Middle frontal gyrus (tissue), 1 donor: ENCODE measurements around the gene RXFP4.
A peak's percentile ranks its signal among the peaks of the same experiment; 100 is the strongest.

Source experiments
- DNase-seq: peaks from one replicate; pipeline ENCODE4 v3.0.0-alpha.2; 2015; ENCODE audit warnings: low spot score; ENCODE audit errors: extremely low spot score

Gene RXFP4

DNA sequence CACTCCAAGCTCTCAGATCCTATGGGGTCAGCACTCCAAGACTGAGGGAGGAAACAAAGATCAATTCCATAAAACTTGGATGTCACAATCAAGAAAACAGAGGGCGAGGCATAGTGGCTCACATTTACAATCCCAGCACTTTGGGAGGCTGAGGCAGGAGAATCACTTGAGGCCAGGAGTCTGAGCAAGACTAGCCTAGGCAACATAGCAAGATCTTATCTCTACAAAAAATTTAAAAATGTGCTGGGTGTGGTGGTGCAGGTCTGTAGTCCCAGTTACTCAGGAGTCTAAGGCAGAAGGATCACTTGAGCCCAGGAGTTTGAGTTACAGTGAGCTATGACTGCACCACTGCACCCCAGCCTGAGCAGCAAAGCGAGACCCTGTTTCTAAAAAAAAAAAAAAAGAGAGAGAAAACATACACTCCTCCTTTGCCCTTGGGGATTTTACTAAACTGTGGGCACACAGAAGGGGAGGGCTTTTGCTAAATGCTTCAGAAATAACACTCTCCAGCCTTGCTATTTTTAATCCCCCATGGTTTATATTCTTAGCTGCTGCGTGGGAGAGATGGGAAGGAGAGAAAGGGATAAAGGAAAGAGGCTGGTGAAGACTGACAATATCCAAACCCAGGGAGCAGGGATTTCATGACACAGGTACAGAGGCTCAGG lies 18.8 kb downstream of the RXFP4 start:
- DNase-seq = no peak

DNA sequence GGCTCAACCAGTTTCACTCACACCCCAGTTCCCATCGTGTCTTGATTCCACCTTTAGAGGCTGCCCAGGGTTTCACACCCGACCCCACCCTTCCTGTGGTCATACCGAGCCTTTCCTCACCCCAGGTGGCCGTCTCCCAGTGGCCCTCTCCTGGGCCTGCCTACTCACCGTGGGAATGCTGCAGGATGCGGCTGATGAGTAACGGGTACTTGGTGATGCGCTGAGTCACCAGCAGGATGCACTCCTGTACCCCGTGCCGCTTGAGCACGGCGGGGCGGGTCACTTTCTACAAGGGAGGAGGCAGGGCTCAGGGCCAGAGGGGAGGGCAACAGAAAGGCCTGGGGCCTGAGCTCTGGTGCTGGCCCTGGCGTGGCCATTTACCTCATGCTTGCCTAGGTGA lies 20.5 kb downstream of the RXFP4 start:
- DNase-seq = no peak

DNA sequence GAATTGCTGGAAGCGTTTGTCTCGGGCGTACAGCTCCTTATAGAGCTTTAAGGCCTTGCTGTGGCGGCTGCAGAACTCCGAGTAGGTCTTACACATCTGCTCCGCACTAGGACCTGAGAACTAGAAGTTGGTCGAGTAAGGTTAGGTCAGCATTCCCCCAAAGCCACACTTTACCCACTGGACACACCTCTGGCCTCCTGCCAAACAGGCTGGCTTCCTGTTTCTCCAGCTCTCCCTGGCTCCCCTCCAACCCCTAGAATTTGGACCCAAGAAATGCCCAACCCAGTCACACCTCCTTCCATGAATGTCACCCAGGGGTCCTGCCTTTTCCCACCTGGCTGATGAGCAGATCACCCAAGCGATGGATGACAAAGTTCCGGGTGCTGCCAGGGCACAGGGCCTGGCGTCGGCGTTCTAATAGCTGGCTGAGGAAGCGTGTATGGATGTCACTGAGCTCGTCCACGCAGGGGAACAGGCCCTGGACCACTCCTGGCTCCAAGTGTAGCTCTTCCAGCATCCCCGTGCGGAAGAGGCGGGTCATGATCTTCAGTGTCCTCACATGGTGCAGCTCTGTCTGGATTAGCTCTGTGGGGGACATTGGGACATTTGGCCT lies 21.3 kb downstream of the RXFP4 start:
- no peak for DNase-seq

DNA sequence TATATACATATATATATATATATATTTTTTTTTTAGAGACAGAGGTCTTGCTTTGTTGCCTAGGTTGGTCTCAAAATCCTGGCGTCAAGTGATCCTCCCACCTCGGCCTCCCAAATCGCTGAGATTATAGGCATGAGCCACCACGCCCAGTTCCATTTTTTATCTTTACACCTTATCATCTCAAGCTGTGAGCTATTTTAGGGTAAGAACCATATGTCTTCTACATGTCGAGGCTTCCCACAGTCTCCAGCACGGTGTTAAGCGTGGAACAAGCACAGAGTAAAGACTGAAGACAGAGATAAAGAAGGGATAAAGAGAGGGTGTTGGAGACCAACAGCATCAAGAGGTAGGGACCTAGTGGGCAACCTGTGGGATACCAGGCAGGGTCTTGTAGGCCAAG lies 22.8 kb downstream of the RXFP4 start:
- no peak for DNase-seq

DNA sequence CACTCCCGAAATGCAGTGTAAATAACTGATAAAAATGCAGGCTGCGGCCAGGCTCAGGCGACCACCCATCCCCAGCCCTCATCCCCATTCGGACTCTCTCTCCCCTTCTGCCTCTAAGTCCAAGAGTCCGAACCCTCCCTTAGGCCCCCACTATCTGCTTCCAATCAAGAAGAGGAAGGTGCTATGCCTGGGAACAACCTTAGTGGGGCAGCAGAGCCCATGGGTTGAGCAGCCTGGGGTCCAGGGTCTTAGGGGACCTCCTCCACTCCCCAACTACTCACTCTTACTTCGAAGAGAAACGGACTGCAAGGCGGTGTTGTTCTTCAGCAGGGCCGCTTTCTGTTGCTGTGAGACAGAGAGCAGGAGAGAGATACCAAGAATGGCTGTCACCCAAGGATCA lies 24.7 kb downstream of the RXFP4 start:
- no peak for DNase-seq

DNA sequence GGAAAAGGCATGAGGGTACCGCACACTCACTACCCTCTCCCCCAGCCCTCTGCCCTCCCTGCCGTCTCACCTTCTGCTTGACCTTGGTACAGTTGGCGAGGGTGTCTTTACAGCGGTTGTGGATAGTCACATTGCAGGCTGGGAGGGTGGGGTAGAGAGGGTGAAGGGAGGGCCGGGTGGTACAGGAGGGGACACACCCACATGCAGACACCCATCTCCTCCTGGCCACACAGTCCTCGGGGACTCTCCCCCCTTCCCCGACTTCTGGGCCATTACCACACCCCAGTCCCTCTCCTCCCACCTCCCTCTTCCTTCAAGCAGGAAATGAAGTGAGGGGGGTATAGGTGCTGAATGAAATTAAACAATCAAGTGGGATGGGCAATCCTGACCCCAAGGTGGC lies 25.3 kb downstream of the RXFP4 start:
- no peak for DNase-seq

DNA sequence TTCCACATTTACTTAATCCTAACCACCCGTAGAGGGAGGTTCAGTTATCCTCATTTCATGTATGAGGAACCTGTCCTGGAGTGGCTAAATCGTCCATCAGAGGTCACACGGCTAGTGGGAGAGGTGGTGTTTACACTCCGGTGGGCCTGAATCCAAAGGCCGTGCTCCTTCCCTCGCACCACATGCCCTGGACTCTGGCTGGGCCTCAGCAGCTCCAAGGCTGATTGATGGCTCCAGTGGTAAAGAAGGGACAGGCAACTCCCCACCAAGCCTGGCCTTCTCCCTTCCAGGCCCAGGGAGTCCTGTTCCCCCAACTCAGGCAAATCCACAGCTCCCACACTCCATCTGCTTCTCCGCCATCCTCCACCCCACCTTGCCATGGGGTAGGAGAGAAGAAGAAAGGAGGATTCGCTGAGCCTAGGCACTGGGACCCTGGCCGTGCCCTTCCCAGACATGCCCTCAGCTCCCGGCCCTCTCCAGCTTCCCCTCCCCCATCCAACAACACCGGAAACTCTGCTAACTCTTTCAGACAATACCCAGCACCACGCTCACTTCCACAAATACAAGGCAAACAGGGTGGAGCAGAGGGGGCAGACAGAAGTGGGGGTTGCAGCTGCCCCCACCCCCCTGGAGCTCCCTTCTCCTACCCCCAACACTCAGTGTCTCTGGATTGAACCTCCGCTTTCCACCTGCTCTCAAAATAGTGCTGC lies 26.1 kb downstream of the RXFP4 start:
- no peak for DNase-seq

DNA sequence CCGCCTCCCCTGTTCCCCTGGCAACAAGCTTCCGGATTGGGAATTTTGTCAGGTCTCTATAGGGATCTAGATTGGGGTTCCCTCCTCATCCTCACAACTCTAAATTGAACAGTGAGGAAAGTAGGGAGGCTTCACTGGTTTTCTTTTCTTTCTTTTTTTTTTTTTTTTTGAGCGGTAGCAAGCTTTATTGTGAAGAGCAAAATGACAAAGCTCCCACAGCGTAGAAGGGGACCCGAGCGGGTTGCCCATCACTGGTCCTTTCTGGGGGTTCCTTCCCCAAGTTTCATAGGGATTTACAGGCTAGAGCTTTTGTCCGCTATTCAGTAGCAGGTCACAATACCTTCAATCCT lies 26.6 kb downstream of the RXFP4 start:
- DNase-seq = no peak

DNA sequence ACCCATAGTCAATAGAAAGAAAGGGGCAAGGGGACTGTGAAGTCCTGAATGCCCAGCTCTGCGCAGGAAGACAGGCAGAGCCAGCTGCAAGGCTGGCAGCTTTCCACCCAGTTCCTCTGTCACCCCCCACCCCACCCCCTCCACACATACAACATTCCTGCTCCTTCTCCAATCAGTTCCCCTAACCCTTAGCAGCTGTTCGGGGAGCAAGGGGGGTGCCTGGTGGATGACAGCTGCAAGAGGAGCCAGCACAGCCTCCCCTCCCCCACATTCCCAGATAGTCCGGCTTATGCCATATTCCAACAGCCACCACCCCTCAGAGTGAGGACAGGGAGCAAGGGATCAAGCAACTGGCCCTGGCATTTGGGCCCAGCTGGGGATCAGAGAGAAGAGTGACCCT lies 27.2 kb downstream of the RXFP4 start:
- peak; percentile 71 for DNase-seq

DNA sequence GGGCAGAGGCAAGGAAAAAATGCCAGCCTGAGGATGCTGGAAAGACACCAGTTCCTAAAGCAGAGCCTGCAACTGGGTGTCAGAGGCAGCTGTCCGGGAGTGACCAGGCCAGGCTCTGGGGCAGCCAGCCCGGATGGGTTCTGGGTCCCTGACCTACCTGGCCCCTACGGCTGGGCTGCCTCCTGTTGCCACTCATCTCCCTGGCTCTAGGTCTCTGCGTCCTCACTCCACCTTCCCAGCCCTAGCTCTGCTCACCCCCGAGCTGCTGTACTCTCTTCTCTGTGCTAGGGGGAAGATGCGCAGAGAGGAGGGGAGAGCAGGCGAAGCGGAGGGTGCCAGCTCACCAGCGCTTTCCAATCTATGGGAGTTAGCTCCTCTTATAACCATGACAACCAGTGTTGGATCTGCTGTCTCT lies 27.9 kb downstream of the RXFP4 start:
- peak; percentile 58 for DNase-seq

DNA sequence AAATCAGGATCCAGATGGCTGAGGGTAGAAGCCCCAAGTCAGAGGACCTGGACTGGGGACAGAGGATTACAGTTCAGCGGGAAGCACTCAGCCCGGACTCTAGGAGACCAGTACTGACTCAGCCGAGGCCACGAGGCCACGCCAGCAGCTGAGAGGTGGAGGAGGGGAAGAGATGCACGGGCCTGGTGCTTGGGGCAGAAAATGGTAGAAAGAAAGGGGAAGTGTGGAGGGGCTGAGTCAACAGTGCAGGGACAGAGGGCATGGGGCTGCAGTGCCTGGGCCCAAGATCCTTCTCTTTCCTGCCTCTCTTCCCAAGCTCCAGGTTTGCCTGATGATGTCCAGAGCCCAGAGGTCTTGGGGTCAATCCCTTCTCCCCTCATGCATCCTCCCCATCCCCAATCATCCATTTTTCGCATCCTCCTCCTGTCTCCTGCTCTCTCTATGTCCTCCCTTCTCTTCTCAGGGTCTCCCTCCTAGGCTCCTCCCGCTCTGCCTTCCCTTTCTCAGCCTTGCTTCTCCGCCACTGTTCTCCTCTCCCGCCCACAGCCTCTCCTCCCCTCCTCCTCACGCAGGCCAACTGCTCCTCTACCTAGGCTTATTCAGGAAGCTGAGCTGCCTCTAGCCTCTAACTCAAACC lies 29.2 kb downstream of the RXFP4 start:
- no peak for DNase-seq

DNA sequence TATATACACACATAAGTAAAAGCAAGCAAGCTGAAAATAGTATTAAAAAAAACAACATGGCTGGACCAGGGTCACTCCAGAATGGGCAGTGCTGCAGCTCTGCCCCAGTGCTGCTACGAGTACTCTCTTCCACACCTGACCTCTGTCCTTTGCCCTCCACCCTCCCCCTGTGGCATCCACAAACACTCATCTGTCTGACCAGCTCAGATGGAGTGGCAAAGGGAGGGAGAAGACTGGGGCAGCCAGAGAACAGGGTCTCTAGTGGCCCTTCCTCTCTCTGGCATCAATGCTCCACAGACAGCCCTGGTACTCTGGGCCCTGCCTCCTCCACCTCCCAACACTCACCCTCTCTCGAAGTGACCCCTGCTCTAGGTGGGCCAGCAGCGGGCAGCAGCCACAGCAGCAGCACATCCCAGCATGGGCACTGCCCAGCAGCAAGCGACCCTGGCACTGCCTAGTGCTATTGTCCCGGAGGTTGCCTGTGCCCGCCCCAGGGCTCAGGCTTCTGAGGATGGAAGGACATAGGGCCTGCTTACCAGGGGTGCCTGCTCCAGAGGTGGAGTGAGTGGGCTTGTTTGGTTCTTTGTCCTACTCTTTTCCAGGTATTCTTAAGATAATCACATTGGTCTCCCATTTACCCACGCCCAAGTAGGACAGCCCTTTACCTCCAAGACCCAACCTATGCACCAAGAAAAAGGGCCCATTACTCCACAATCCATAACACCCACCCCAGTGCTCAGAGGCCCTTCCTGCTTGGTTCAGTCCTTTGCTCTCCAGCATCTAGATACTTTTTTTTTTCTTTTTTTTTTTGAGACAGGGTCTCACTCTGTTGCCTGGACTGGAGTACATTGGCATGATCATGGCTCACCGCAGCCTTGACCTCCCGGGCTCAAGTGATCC lies 30.7 kb downstream of the RXFP4 start:
- DNase-seq = no peak

DNA sequence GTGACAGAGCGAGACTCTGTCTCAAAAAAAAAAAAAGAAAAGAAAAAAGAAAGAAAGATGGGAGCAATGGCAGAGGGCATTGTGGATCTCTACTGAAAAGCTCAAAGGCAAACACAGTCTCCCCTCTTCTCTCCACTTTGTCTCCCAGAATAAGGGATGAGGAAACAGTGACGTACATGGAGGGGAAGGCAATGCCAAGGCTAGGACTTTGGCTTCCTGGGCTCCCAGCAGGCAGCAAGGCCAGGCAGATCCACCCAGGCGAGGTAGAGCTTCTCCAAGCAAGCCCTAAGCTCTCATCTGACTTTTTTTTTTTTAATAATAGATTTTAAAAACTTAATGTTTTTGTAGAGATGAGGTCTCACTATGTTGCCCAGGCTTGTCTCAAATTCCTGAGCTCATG lies 32.3 kb downstream of the RXFP4 start:
- DNase-seq = no peak

DNA sequence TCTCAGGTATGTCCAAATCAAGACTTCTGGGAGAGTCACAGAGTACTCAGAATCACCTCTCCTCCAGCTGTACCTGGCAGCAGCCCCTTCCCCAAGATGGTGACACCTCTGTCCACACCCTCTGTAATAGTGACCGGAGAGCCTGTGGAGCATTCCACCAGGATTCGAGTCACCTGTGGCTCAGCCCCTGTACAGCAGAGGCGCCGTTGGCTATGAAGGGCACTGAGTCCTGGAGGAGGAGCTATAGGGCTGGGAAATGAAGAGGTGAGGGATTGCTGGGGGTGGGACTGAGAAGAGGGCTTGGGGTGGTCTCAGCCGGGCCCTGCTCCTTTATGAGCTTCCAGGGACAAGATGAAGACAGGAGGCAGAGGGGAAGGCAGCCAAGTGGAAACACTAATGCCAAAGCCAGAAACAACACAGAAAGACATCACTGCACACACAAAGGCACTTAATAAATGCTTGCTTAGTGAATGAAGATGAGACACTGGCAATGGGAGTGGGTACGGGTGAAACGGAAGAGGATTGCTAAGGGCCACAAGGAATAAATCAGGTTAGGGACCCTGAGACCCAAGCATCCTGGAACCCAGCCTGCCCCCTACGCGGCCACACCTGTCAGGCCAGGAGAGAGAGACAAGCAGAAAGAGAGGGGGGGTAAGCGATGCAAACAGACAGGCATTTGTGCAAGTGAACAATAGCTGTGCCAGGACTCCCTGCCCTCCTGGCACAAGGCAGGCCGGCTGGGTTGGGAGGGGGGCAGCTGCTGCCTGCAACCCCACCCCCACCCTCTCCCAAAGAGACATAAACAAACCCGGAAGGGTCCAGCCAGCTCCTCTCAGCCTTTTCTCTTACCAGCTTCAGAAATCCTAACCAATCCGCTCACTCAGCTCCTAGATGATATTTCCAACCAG lies 33.0 kb downstream of the RXFP4 start:
- DNase-seq = peak; percentile 42

DNA sequence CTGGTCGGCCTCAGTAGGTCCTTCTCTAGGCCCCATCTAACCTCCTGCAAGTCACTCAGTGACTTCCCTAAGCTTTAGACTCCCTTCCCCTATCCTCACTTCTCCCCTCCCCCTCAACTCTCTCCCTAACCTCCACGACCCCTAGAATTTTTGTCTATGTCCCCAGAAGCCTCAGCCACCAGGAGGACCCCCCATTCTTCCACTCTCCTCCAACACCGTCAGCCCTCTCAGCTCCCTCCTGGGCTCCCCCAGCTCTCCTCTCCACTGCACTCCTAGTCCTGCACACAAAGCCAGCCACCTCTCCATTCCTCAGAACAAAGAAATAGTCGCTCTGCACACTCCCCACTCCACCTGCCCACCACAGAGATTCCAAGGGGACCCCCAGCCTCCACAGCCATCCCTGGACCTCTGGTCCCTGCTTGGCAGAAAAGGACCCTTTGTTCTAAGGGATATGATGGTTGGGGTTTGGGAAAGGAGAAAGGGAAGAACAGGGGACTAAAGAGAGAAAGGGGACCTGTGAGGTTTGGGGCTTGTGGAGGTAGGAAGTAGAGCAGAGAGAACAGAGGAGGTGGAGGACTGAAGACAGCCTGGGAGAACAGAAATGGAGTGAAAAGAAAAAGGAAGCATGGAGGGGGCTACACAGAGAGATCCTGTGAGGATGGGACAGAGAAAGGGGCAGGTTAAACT lies 34.1 kb downstream of the RXFP4 start:
- DNase-seq = no peak

DNA sequence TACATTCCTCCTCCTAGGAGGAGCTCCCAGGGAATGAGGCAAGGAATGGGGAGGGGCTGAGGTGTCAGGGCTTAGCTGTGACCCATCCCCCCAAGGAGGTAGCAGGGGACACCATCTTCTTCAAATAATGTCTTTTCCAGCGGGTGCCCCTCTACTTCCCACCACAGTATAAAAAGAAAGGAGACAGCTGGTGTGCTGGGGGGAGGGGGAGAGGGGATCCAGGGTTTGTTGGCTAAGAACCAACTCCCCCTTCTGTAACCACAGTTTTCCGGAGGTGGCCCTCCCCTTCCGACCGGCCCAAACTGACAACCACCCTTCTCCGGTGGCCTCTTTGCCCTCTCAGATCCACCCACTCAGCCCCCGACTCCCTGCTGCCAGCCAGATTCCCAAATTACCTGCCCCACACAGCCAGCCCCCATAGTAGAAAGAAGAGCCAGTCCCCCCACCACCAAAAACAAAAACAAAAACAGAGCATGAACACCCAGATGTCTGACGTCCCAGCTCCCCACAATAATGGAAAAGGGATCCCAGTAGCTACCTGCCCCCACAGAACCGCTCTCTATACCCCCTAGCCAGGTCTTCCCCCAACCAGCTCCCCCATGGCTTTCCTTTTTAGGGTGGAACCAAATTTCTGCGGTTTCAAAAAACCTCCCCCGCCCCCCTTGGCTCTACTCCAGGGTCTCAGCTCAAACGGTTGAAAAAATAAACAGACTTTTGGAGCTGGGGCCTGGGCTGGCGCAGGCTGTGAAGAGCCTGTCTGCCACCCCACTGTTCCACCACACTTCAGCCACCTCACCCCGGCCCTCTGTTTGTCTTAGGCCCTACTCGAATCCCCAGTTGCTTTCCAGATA lies 34.8 kb downstream of the RXFP4 start:
- no peak for DNase-seq

DNA sequence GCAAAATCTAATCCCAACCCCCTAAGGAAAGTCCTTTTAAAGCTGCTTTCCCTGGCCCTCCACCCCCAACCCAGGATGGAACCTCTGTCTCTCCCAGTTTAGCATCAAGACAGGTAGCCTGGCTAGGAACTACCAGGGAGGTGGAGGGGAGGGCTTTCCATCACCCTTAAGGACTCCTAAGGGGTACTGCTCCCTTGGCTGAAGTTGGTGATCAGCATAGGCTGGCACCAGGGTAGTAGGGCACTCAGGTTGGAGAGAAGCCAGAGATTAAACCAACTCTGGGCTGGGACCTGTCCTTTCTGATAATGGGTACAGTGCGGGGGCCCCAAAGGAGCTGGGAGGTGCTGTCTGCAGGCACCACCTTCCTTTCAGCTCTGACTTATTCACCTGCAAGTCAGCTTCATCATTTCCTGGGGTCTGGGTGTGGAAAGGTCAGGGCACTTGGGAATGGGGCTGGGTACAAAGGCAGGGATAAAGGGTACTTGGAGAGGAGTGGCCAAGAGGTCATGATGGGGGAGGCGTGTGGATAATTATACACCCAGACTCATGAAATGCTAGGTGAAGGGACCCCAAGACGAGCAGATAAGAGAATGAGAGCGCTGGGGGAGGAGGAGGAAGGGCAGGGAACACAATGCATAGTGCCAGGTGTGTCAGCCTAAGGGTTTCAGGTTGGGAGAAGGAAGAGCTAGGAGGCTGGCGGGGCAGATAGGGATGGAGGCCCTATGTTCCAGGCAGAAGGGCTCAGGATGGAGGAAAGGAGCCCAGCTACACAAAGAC lies 35.7 kb downstream of the RXFP4 start:
- DNase-seq = no peak

DNA sequence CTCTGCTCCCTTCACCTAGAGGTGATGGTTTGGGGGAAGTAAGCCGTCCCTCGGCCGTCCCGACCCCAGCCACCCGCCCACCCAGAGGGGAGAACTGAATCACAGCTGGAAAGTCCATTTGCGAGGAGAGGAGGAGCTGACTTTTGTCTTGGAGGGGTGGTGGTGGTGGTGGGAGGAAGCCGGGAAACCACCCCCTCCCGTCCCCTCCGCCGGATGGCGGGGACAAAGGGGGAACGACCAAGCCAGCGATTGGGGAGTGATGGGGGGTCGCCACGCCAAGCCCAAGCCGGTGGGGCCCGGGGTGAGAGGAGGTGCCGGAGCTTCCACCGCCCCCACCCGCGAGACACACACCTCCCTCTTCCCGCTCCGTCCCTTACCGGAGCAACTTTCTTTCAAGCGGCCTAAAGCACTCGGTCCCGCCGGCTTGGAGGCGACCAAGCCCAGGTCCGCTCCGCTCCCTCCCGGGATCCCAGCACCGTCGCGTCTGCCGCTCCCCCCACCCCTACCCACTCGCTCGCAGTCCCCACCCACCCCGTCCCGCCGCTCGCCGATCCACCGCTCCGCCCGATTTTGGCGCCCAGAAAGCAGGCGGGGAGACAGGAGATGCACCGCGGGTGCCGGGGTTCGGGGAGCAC lies 36.4 kb downstream of the RXFP4 start:
- DNase-seq = no peak
